ENCODE results near the gene GNAL.

Gene GNAL

DNA sequence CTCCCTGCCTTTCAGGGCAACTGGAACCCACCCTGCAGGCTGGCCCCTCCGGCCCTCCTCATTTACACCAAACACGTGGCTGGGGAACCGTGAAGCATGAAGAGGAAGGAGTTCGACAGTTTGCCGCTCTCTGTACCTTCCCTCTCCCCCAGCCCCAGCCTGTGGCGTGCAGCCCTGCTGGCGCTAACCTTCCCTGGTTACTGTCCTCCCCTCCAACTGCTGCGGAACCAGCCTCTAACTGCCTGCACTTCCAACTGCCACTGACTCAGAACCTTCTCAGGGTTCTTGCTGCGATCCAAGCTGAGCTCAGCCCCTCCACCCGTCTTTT lies 19.2 kb upstream of the GNAL start:
- no peak for DNase-seq
- TF ChIP-seq, protein P1, sequence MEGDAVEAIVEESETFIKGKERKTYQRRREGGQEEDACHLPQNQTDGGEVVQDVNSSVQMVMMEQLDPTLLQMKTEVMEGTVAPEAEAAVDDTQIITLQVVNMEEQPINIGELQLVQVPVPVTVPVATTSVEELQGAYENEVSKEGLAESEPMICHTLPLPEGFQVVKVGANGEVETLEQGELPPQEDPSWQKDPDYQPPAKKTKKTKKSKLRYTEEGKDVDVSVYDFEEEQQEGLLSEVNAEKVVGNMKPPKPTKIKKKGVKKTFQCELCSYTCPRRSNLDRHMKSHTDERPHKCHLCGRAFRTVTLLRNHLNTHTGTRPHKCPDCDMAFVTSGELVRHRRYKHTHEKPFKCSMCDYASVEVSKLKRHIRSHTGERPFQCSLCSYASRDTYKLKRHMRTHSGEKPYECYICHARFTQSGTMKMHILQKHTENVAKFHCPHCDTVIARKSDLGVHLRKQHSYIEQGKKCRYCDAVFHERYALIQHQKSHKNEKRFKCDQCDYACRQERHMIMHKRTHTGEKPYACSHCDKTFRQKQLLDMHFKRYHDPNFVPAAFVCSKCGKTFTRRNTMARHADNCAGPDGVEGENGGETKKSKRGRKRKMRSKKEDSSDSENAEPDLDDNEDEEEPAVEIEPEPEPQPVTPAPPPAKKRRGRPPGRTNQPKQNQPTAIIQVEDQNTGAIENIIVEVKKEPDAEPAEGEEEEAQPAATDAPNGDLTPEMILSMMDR (IDR thresholded peaks at IDR 0.05; ENCODE audit: low read depth, low read length), result no peak
- H3K27ac ChIP-seq, result no peak overlapping the region

DNA sequence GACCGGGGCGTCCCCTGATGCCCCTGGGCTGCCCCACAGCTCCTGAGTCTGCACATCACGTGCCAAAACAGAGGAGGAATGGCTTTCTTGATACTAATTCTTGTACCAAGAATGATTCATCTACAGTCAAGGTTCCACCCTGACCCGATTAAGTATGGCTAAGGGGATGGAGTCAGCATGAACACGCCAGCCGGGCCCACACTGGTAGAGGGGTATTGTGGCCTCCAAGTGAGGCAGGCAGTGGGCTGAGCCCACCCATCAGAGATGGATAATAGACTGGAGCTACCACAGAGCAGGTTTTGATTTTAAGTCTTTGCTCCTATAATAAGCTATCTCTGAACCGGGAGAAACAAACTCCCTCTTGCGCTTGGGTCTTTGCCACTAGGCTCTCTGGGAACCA lies 17.9 kb upstream of the GNAL start:
- no peak for DNase-seq
- Histone ChIP-seq H3K27me3 (ENCODE audit: insufficient read depth, low read depth, severe bottlenecking) (no peaks in the 10 kb centered on the region), H3K9me3 (ENCODE audit: severe bottlenecking) (no peaks in the 10 kb centered on the region), H3K36me3 (no peaks in the 10 kb centered on the region), H3K27ac (no peak overlapping the region), H3K4me3 (ENCODE audit: low read depth, low read length) (no peak overlapping the region)
- TF ChIP-seq, protein P1 (IDR thresholded peaks at IDR 0.05; ENCODE audit: low read depth, low read length), result no peak

More for the DNA sequence above, 19.2 kb upstream of the GNAL start:
- H3K27me3 ChIP-seq (ENCODE audit: insufficient read depth, low read depth, severe bottlenecking), result no peaks in the 10 kb centered on the region
- H3K36me3 ChIP-seq, result no peaks in the 10 kb centered on the region
- H3K4me3 ChIP-seq (ENCODE audit: low read depth, low read length), result no peak overlapping the region
- no peaks in the 10 kb centered on the region for H3K9me3 ChIP-seq (ENCODE audit: severe bottlenecking)

- Histone ChIP-seq H3K36me3 (no peaks in the 10 kb centered on the region), H3K27ac (no peak overlapping the region), H3K27me3 (ENCODE audit: insufficient read depth, low read depth, severe bottlenecking) (no peaks in the 10 kb centered on the region), H3K4me3 (ENCODE audit: low read depth, low read length) (no peak overlapping the region), H3K9me3 (ENCODE audit: severe bottlenecking) (no peaks in the 10 kb centered on the region)
- DNase-seq, result no peak
- TF ChIP-seq, protein P1 (IDR thresholded peaks at IDR 0.05; ENCODE audit: low read depth, low read length), result no peak
These were observed 16.9 kb upstream of the GNAL start for GRCh38 chr18:11672198-11672597.

GRCh38 chr18:11672846-11673454 lies 16.1 kb upstream of the GNAL start:
- Histone ChIP-seq H3K9me3 (ENCODE audit: severe bottlenecking) (no peaks in the 10 kb centered on the region), H3K36me3 (no peaks in the 10 kb centered on the region), H3K27me3 (ENCODE audit: insufficient read depth, low read depth, severe bottlenecking) (no peaks in the 10 kb centered on the region), H3K27ac (no peak overlapping the region), H3K4me3 (ENCODE audit: low read depth, low read length) (no peak overlapping the region)
- TF ChIP-seq, protein P1 (IDR thresholded peaks at IDR 0.05; ENCODE audit: low read depth, low read length), result no peak
- no peak for DNase-seq

GRCh38 chr18:11673560-11673959 lies 15.5 kb upstream of the GNAL start:
- no peak for DNase-seq
- H3K27ac ChIP-seq, result no peak overlapping the region
- no peaks in the 10 kb centered on the region for H3K9me3 ChIP-seq (ENCODE audit: severe bottlenecking)
- TF ChIP-seq, protein P1 (IDR thresholded peaks at IDR 0.05; ENCODE audit: low read depth, low read length), result no peak
- H3K36me3 ChIP-seq, result no peaks in the 10 kb centered on the region
- no peak overlapping the region for H3K4me3 ChIP-seq (ENCODE audit: low read depth, low read length)
- no peaks in the 10 kb centered on the region for H3K27me3 ChIP-seq (ENCODE audit: insufficient read depth, low read depth, severe bottlenecking)

DNA sequence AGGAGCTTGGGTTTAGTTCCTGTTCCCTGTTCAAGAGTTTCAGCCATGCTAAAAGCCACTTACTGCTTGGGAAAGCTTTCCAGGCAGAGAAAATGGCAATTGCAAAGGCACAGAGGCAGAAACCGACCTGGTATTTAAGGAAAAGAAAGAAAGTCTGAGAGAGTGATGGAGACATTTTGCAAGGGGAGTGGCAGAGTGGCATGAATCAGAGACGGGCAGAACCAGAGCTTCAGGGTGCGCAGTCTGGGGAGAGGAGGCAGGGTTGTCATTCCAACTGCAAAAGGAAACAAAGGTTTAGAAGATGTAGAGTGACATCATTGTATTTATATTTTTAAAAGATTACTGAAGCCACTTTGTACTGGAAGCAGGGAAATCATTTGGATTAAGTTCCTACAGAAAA lies 14.9 kb upstream of the GNAL start:
- no peaks in the 10 kb centered on the region for H3K9me3 ChIP-seq (ENCODE audit: severe bottlenecking)
- TF ChIP-seq, protein P1 (IDR thresholded peaks at IDR 0.05; ENCODE audit: low read depth, low read length), result no peak
- no peaks in the 10 kb centered on the region for H3K36me3 ChIP-seq
- no peaks in the 10 kb centered on the region for H3K27me3 ChIP-seq (ENCODE audit: insufficient read depth, low read depth, severe bottlenecking)
- DNase-seq, result no peak
- no peak overlapping the region for H3K27ac ChIP-seq
- H3K4me3 ChIP-seq (ENCODE audit: low read depth, low read length), result no peak overlapping the region
